NCI-H748 (cell line): ENCODE data around the gene POLA1.

ENCODE experiments used
- DNase-seq: peaks from one replicate; lab custom pipeline; 2025; ENCODE audit not compliant: unreplicated experiment; lab: John Stamatoyannopoulos, UW

POLA1 gene

DNA sequence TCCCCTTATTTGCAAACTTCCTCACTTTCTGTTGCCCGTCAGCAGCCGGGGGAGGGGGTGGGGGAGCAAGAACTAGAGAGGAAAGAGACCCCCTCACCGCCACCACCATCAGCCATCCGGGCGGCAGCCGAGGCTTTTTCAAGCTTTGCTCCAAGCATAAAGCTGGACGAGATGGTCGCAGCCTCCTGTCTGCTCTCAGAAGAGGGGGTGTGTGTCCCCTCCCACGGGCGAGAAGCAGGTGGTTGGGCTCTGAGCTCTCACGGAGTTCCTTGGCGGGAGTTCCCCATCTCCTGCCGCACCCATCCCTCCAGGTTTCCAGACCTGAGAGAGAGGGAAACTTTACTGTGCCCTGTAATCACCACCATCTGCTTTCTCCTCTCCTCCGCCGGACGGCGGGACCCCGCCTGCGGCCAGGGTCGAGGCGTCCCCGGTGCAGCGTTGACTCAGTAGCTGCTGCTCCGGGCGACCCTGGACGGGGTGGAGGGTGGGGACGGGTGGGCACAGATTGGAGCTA, 326.7 kb downstream of the POLA1 start:
- peak; percentile 75 for DNase-seq

- DNase-seq = peak; percentile 78
Observed at GRCh38 chrX:25020905-25021449, 327.3 kb downstream of the POLA1 start.

- no peak for DNase-seq
Observed at GRCh38 chrX:25022499-25023325, 329.0 kb downstream of the POLA1 start.

DNA sequence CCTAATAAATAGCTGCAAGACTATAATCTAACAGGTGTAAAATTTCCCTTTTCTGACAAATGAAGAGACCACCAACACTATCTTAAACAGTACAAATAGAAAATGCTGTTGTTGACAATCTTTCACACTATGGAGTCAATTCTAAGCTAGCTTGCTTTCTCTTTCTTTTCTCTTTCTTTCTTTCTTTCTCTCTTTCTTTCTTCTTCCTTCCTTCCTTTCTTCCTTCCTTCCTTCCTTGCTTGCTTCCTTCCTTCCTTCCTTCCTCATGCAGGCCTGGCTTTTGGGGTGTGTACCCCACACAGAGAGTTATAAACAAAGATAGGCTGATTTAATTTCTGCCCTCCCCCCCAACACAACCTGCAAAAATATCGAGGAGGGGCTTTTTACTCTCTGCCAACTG, 330.2 kb downstream of the POLA1 start:
- DNase-seq = no peak

DNA sequence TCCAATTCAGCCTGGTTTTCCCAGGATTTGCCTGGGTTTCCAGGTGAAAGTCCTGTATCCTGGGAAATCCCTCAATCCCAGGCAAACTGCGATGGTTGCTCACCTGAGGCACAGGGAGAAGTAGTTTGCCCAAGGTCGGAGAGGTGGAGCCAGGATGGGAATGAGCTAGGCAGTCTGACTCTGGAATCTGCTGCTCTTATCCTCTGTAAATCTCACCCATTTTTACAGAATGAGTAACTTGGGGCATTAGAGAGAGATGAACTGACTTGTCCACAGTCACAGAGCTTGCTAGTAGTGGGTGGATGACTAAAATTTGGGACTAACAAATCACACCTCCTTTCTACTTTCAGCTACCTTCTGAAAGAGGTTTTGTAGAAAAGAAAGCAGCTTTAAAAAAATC, 331.9 kb downstream of the POLA1 start:
- peak; percentile 52 for DNase-seq

DNA sequence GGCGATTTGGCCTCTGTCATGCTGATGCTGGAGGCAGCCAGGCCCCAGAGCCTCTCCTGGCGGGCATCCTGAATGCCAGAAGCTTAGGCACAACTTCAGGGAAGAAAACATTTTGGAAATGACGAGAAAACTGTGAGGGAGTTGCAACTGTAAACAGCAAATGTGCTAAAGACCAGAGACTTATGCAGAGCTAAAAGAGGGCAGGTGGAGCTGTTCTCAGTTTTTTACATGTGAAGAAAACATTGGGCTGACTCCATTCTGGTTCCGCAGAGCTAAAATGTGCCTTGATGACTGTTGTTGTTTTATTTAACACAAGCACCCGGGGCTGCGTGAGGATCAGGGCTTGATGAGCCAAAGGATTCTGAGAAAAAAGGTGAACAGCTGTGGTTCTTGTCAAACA, 332.9 kb downstream of the POLA1 start:
- no peak for DNase-seq

- DNase-seq = peak; percentile 71
Observed at GRCh38 chrX:25028726-25029125, 335.0 kb downstream of the POLA1 start.

DNA sequence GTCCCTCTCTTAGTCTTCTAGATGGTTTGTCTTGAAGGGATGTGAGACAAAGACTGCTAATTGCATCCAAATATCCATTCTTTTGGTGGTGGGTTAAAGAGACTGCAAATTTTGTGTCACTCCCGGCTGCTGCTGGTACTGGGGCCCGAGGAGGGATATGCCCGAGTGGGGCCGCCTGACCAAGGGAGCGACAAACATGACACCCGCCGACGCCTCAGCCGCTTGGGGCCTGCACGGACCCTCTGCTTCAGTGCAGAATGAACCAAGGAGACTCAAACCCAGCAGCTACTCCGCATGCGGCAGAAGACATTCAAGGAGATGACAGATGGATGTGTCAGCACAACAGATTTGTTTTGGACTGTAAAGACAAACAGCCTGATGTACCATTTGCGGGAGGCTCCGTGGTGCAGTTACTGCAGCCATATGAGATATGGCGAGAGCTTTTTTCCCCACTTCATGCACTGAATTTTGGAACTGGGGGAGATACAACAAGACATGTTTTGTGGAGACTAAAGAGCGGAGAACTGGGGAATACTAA, 335.6 kb downstream of the POLA1 start:
- DNase-seq = no peak

DNA sequence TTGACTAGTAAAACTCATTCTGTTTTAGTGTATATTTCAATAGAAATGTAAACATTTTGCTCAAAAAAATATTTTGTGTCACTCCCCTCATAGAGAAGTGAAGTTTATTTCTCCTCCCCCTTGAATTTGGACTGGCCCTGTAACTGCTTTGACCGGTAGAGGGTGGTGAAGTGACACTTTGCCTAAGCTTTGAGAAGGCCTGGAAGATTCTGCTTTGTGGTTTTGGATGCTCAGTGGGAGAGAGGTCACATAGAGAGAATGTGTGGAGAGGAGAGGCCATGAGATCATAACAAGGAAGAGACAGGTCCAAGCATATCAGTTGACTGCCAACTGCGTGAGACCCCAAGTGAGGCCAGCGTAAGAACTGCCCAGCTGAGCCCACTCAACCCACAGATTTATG, 341.2 kb downstream of the POLA1 start:
- no peak for DNase-seq

GRCh38 chrX:25039036-25039435, 345.3 kb downstream of the POLA1 start:
- DNase-seq = no peak

DNA sequence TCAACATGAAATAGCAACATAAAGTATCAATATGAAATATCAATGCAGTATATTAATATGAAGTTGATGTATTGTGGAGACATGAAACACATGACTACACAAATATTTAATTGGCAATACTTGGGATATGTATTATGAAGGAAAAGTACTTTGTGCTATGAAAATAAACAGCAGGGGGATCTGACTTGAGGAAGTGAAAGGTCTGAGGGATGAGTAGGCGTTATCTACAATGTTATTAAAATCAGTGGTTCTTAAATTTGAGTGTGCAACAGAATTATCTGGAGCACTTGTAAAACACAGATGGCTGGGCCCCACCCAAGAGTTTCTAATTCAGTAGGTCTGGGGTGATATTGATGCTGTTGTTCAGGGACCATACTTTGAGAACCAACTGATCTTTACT, 349.5 kb downstream of the POLA1 start:
- DNase-seq = no peak
